Measurements from ENCODE around the gene KHDC3L.

Gene KHDC3L

DNA sequence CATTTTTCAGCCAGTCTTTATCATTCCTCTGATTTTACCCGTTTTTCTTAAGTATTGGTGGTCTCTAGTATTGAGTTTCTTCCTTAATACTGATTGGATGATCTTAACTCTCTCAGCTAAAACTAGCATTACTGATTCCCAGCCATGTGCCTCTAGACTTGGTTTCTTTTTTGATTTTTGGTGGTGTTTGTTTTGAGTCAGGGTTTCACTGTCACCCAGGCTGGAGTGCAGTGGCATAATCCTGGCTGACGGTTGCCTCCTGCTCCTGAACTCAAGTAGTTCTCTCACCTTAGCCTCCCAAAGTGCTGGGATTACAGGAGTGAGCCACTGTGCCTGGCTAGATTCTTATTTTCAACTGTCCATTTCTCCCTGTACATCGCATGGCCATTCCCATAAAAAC lies 33.3 kb upstream of the KHDC3L start:
- no peak overlapping the region for H3K27ac ChIP-seq (ENCODE audit: low read depth, low read length)
- no peak overlapping the region for H2BK5ac ChIP-seq (ENCODE audit: low read length)
- no peak overlapping the region for H4K8ac ChIP-seq (ENCODE audit: low read depth, low read length)
- no CpG with 5 or more reads among the region's 3 CpGs for WGBS (ENCODE audit: extremely low coverage, insufficient coverage, low lambda C conversion rate)
- no peaks in the 10 kb centered on the region for H3K36me3 ChIP-seq (ENCODE audit: control insufficient read depth, insufficient read depth, low read length)
- H3K79me1 ChIP-seq (ENCODE audit: low read length) = no peaks in the 10 kb centered on the region
- H4K5ac ChIP-seq (ENCODE audit: low read length) = no peak overlapping the region
- no peaks in the 10 kb centered on the region for H3K4me1 ChIP-seq (ENCODE audit: control insufficient read depth, low read depth, low read length)
- H3K4me2 ChIP-seq (ENCODE audit: low read length) = no peak overlapping the region
- no peak overlapping the region for H3K4ac ChIP-seq (ENCODE audit: low read depth, low read length)
- H3K9ac ChIP-seq (ENCODE audit: low read length) = no peak overlapping the region
- H2BK15ac ChIP-seq (replicated peaks; ENCODE audit: low read depth) = no peak overlapping the region
- no peaks in the 10 kb centered on the region for H3K27me3 ChIP-seq (ENCODE audit: insufficient read depth, low read length, poor library complexity)
- no peak overlapping the region for H3K18ac ChIP-seq (ENCODE audit: low read length)
- no peak overlapping the region for H3K4me3 ChIP-seq (ENCODE audit: low read length)
- H3K79me2 ChIP-seq (ENCODE audit: control insufficient read depth, insufficient read depth, low read length) = no peaks in the 10 kb centered on the region
- no peak for DNase-seq
- no peak overlapping the region for H2AK5ac ChIP-seq (ENCODE audit: low read length)
- H2BK120ac ChIP-seq (ENCODE audit: low read depth, low read length) = no peak overlapping the region
- H3K56ac ChIP-seq (ENCODE audit: low read length) = no peak overlapping the region
- no peak overlapping the region for H3K23ac ChIP-seq (ENCODE audit: low read length)

DNA sequence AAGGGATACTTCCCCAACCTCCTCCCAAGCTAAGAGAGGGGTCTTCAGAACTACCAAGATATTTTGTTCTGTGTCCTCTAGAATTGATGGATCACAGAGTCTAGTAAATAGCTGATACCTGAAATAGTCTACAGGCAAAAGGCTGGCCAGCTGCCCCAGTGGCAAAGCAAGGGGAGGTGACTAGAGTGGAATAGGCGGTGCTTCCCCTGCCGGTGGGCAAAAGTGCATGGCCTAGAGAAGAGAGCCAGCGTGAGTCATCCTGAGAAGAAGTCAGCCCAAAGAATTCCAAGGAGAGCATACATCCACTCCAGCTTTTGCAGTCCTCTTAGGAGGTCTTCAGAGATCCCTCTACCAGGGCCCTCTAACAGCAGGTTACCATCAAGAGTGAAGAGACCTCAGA lies 23.1 kb upstream of the KHDC3L start:
- no CpG with 5 or more reads among the region's 3 CpGs for WGBS (ENCODE audit: extremely low coverage, insufficient coverage, low lambda C conversion rate)
- no peak overlapping the region for H4K8ac ChIP-seq (ENCODE audit: low read depth, low read length)
- H3K27me3 ChIP-seq (ENCODE audit: insufficient read depth, low read length, poor library complexity) = no peaks in the 10 kb centered on the region
- H3K4ac ChIP-seq (ENCODE audit: low read depth, low read length) = no peak overlapping the region
- no peaks in the 10 kb centered on the region for H3K36me3 ChIP-seq (ENCODE audit: control insufficient read depth, insufficient read depth, low read length)
- H3K79me1 ChIP-seq (ENCODE audit: low read length) = no peaks in the 10 kb centered on the region
- peak; percentile 48 for DNase-seq
- H3K4me1 ChIP-seq (ENCODE audit: control insufficient read depth, low read depth, low read length) = no peaks in the 10 kb centered on the region
- no peak overlapping the region for H3K23ac ChIP-seq (ENCODE audit: low read length)
- H3K4me3 ChIP-seq (ENCODE audit: low read length) = no peak overlapping the region
- H3K9ac ChIP-seq (ENCODE audit: low read length) = no peak overlapping the region
- no peak overlapping the region for H2AK5ac ChIP-seq (ENCODE audit: low read length)
- H3K79me2 ChIP-seq (ENCODE audit: control insufficient read depth, insufficient read depth, low read length) = no peaks in the 10 kb centered on the region
- no peak overlapping the region for H2BK120ac ChIP-seq (ENCODE audit: low read depth, low read length)
- no peak overlapping the region for H2BK15ac ChIP-seq (replicated peaks; ENCODE audit: low read depth)
- H4K5ac ChIP-seq (ENCODE audit: low read length) = no peak overlapping the region
- H3K56ac ChIP-seq (ENCODE audit: low read length) = no peak overlapping the region
- H3K27ac ChIP-seq (ENCODE audit: low read depth, low read length) = no peak overlapping the region
- no peak overlapping the region for H3K18ac ChIP-seq (ENCODE audit: low read length)
- no peak overlapping the region for H3K4me2 ChIP-seq (ENCODE audit: low read length)
- H2BK5ac ChIP-seq (ENCODE audit: low read length) = no peak overlapping the region

DNA sequence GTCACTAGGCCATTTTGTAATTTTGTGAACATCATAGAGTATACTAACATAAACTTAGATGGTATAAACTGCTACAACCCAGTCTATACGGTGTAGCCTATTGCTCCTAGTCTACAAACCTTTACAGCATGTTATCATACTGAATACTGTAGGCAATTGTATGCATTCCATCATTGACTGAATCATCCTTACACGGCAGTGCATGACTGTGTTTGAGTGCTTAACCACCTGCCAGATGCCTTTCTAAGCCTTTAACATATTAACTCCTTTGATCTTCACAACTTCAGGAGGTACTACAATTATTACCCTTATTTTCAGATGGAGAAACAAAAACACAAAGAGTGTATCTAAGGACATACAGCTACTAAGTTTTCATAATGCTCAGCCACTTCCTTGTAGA lies 22.4 kb upstream of the KHDC3L start:
- Histone ChIP-seq H2AK5ac (ENCODE audit: low read length) (no peak overlapping the region), H3K23ac (ENCODE audit: low read length) (no peak overlapping the region)

GRCh38 chr6:73341335-73341734 lies 21.1 kb upstream of the KHDC3L start:
- Histone ChIP-seq H4K8ac (ENCODE audit: low read depth, low read length) (no peak overlapping the region), H2AK5ac (ENCODE audit: low read length) (no peak overlapping the region), H3K4me1 (ENCODE audit: control insufficient read depth, low read depth, low read length) (no peaks in the 10 kb centered on the region), H3K27ac (ENCODE audit: low read depth, low read length) (no peak overlapping the region), H3K79me1 (ENCODE audit: low read length) (no peaks in the 10 kb centered on the region), H3K79me2 (ENCODE audit: control insufficient read depth, insufficient read depth, low read length) (no peaks in the 10 kb centered on the region), H2BK5ac (ENCODE audit: low read length) (no peak overlapping the region), H2BK15ac (replicated peaks; ENCODE audit: low read depth) (no peak overlapping the region), H3K18ac (ENCODE audit: low read length) (no peak overlapping the region), H3K23ac (ENCODE audit: low read length) (no peak overlapping the region), H3K9ac (ENCODE audit: low read length) (no peak overlapping the region), H4K5ac (ENCODE audit: low read length) (no peak overlapping the region), H3K27me3 (ENCODE audit: insufficient read depth, low read length, poor library complexity) (no peaks in the 10 kb centered on the region), H3K4ac (ENCODE audit: low read depth, low read length) (no peak overlapping the region), H3K56ac (ENCODE audit: low read length) (no peak overlapping the region), H3K36me3 (ENCODE audit: control insufficient read depth, insufficient read depth, low read length) (no peaks in the 10 kb centered on the region), H2BK120ac (ENCODE audit: low read depth, low read length) (no peak overlapping the region), H3K4me2 (ENCODE audit: low read length) (no peak overlapping the region), H3K4me3 (ENCODE audit: low read length) (no peak overlapping the region)
- WGBS (ENCODE audit: extremely low coverage, insufficient coverage, low lambda C conversion rate) = no CpG with 5 or more reads among the region's 1 CpG
- DNase-seq = no peak

More for the DNA sequence above, 22.4 kb upstream of the KHDC3L start:
- Histone ChIP-seq H3K4me3 (ENCODE audit: low read length) (no peak overlapping the region), H3K9ac (ENCODE audit: low read length) (no peak overlapping the region), H4K5ac (ENCODE audit: low read length) (no peak overlapping the region), H3K79me2 (ENCODE audit: control insufficient read depth, insufficient read depth, low read length) (no peaks in the 10 kb centered on the region), H3K79me1 (ENCODE audit: low read length) (no peaks in the 10 kb centered on the region), H2BK5ac (ENCODE audit: low read length) (no peak overlapping the region), H3K4me1 (ENCODE audit: control insufficient read depth, low read depth, low read length) (no peaks in the 10 kb centered on the region), H3K4ac (ENCODE audit: low read depth, low read length) (no peak overlapping the region), H2BK120ac (ENCODE audit: low read depth, low read length) (no peak overlapping the region), H3K27ac (ENCODE audit: low read depth, low read length) (no peak overlapping the region), H3K18ac (ENCODE audit: low read length) (no peak overlapping the region), H4K8ac (ENCODE audit: low read depth, low read length) (no peak overlapping the region), H3K56ac (ENCODE audit: low read length) (no peak overlapping the region), H3K36me3 (ENCODE audit: control insufficient read depth, insufficient read depth, low read length) (no peaks in the 10 kb centered on the region), H3K27me3 (ENCODE audit: insufficient read depth, low read length, poor library complexity) (no peaks in the 10 kb centered on the region), H3K4me2 (ENCODE audit: low read length) (no peak overlapping the region), H2BK15ac (replicated peaks; ENCODE audit: low read depth) (no peak overlapping the region)
- WGBS (ENCODE audit: extremely low coverage, insufficient coverage, low lambda C conversion rate) = no CpG with 5 or more reads among the region's 2 CpGs
- no peak for DNase-seq

DNA sequence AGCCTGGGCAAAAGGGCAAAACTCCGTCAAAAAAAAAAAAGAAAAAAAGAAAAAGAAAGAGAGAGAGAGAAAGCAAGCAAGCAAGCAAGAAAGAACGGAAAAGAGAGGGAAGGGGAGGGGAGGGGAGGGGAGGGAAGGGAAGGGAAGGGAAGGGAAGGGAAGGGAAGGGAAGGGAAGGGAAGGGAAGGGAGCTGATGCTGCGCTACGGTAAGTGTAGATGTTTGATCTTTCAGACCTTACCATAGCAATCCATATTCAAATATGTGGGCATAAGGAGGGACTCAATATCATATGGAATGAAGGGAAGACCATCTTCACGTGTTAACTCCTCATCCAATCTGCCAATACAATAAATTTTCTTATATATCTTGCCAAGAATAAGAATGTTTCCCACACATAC lies 20.3 kb upstream of the KHDC3L start:
- H2BK120ac ChIP-seq (ENCODE audit: low read depth, low read length) = no peak overlapping the region
- no peaks in the 10 kb centered on the region for H3K79me2 ChIP-seq (ENCODE audit: control insufficient read depth, insufficient read depth, low read length)
- no peaks in the 10 kb centered on the region for H3K27me3 ChIP-seq (ENCODE audit: insufficient read depth, low read length, poor library complexity)
- H2BK15ac ChIP-seq (replicated peaks; ENCODE audit: low read depth) = no peak overlapping the region
- no peak overlapping the region for H3K27ac ChIP-seq (ENCODE audit: low read depth, low read length)
- WGBS (ENCODE audit: extremely low coverage, insufficient coverage, low lambda C conversion rate) = no CpG with 5 or more reads among the region's 5 CpGs
- no peak overlapping the region for H2BK5ac ChIP-seq (ENCODE audit: low read length)
- H3K4me2 ChIP-seq (ENCODE audit: low read length) = no peak overlapping the region
- no peaks in the 10 kb centered on the region for H3K4me1 ChIP-seq (ENCODE audit: control insufficient read depth, low read depth, low read length)
- H3K4ac ChIP-seq (ENCODE audit: low read depth, low read length) = no peak overlapping the region
- H2AK5ac ChIP-seq (ENCODE audit: low read length) = no peak overlapping the region
- DNase-seq = no peak
- no peak overlapping the region for H3K4me3 ChIP-seq (ENCODE audit: low read length)
- no peak overlapping the region for H3K18ac ChIP-seq (ENCODE audit: low read length)
- H3K36me3 ChIP-seq (ENCODE audit: control insufficient read depth, insufficient read depth, low read length) = no peaks in the 10 kb centered on the region
- no peak overlapping the region for H4K5ac ChIP-seq (ENCODE audit: low read length)
- no peak overlapping the region for H3K56ac ChIP-seq (ENCODE audit: low read length)
- no peak overlapping the region for H3K23ac ChIP-seq (ENCODE audit: low read length)
- H3K9ac ChIP-seq (ENCODE audit: low read length) = no peak overlapping the region
- H4K8ac ChIP-seq (ENCODE audit: low read depth, low read length) = no peak overlapping the region
- no peaks in the 10 kb centered on the region for H3K79me1 ChIP-seq (ENCODE audit: low read length)

DNA sequence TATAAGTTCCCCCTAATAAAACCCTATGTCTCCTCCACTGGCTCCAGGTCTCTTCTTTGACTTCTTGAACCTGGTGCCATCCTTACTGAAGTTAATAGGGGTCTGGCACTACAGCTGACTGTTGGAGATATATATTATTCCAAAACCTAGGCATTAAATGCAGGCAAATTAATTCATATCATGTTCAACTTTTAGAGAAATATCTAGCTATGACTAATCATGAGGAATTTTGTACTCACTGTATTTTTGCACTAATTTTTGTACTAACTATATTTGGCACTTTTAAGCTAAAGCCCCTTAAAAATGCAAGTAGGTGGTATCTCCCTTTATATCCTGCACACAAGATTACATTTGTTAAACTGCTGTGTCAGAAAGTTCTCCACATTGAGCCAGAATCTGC lies 19.3 kb upstream of the KHDC3L start:
- H3K4me3 ChIP-seq (ENCODE audit: low read length) = no peak overlapping the region
- H3K9ac ChIP-seq (ENCODE audit: low read length) = no peak overlapping the region
- no peak overlapping the region for H3K4me2 ChIP-seq (ENCODE audit: low read length)
- no peak for DNase-seq
- H3K27me3 ChIP-seq (ENCODE audit: insufficient read depth, low read length, poor library complexity) = no peaks in the 10 kb centered on the region
- H2BK15ac ChIP-seq (replicated peaks; ENCODE audit: low read depth) = no peak overlapping the region
- no peak overlapping the region for H4K8ac ChIP-seq (ENCODE audit: low read depth, low read length)
- no peak overlapping the region for H3K56ac ChIP-seq (ENCODE audit: low read length)
- no peak overlapping the region for H3K18ac ChIP-seq (ENCODE audit: low read length)
- H3K27ac ChIP-seq (ENCODE audit: low read depth, low read length) = no peak overlapping the region
- H3K79me1 ChIP-seq (ENCODE audit: low read length) = no peaks in the 10 kb centered on the region
- no peaks in the 10 kb centered on the region for H3K79me2 ChIP-seq (ENCODE audit: control insufficient read depth, insufficient read depth, low read length)
- no peak overlapping the region for H2AK5ac ChIP-seq (ENCODE audit: low read length)
- no peak overlapping the region for H2BK5ac ChIP-seq (ENCODE audit: low read length)
- H3K4ac ChIP-seq (ENCODE audit: low read depth, low read length) = no peak overlapping the region
- H3K23ac ChIP-seq (ENCODE audit: low read length) = no peak overlapping the region
- H4K5ac ChIP-seq (ENCODE audit: low read length) = no peak overlapping the region
- no peaks in the 10 kb centered on the region for H3K36me3 ChIP-seq (ENCODE audit: control insufficient read depth, insufficient read depth, low read length)
- no peaks in the 10 kb centered on the region for H3K4me1 ChIP-seq (ENCODE audit: control insufficient read depth, low read depth, low read length)
- H2BK120ac ChIP-seq (ENCODE audit: low read depth, low read length) = no peak overlapping the region
